Duodenal mucosa (tissue), 2 donors: ENCODE results near the gene ACTN4.
"Not testable (repeated sequence)": the region's sequence is repeated elsewhere in the genome, so short reads cannot be mapped to it uniquely, and the experiment has no call there.

Experiments used
- H3K27ac ChIP-seq: one replicate; pipeline ENCODE4 v1.7.0; 2013; ENCODE audit warnings: low read depth, low read length
- H3K27me3 ChIP-seq, 2 donors: one replicate each; pipeline ENCODE4 v1.7.0; 2013; ENCODE audit warnings: low read length in 2 of 2, control low read depth in 1 of 2; ENCODE audit not compliant: insufficient read depth in 2 of 2, control insufficient read depth in 1 of 2
- H3K36me3 ChIP-seq, 2 donors: one replicate each; pipeline ENCODE4 v1.7.0; 2013; ENCODE audit warnings: low read length in 2 of 2, control low read depth in 1 of 2; ENCODE audit not compliant: insufficient read depth in 2 of 2, control insufficient read depth in 1 of 2
- H3K4me1 ChIP-seq, 2 donors: one replicate each; pipeline ENCODE4 v1.7.0; 2013; ENCODE audit warnings: low read length in 2 of 2, control low read depth in 1 of 2; ENCODE audit not compliant: insufficient read depth in 2 of 2, control insufficient read depth in 1 of 2
- H3K4me3 ChIP-seq, 2 donors: one replicate each; pipeline ENCODE4 v1.7.0; 2013; ENCODE audit warnings: low read length in 2 of 2, low read depth in 1 of 2
- H3K9ac ChIP-seq, 2 donors: one replicate each; pipeline ENCODE4 v1.7.0; 2013; ENCODE audit warnings: low read length in 2 of 2, low read depth in 1 of 2
- H3K9me3 ChIP-seq, 2 donors: one replicate each; pipeline ENCODE4 v1.7.0; 2013; ENCODE audit warnings: low read length in 2 of 2, control low read depth in 1 of 2; ENCODE audit not compliant: control insufficient read depth in 1 of 2

Gene ACTN4

DNA sequence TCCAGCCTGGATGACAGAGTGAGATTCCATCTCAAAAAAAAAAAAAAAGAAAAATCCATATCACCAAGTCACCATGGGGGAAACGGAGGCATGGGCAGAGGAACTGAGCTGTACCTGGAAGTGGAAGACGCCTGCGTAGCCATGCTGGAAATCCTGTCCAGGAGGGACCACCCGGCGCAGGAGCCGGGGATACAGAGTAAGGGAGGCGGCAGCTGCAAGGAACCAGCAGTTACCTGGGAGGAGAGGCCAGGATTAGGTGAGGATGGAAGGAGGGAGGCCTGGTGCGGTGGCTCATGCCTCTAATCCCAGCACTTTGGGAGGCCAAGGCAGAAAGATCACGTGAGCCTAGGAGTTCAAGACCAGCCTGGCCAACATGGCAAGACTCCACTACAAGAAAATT, 94.8 kb downstream of the ACTN4 start:
- no peak overlapping the region for H3K27ac ChIP-seq
- H3K9me3 ChIP-seq = no peaks in the 10 kb centered on the region
- no peak overlapping the region for H3K4me3 ChIP-seq

GRCh38 chr19:38742906-38743305, 95.5 kb downstream of the ACTN4 start:
- Histone ChIP-seq H3K4me1 (no peaks in the 10 kb centered on the region), H3K4me3 (no peak overlapping the region), H3K9me3 (no peaks in the 10 kb centered on the region), H3K36me3 (no peaks in the 10 kb centered on the region), H3K27ac (no peak overlapping the region), H3K27me3 (no peaks in the 10 kb centered on the region), H3K9ac (no peak overlapping the region)

More for the DNA sequence above, 94.8 kb downstream of the ACTN4 start:
- no peak overlapping the region for H3K9ac ChIP-seq
- H3K27me3 ChIP-seq = no peaks in the 10 kb centered on the region
- H3K36me3 ChIP-seq = no peaks in the 10 kb centered on the region
- no peaks in the 10 kb centered on the region for H3K4me1 ChIP-seq

- Histone ChIP-seq H3K27me3 (no peaks in the 10 kb centered on the region), H3K27ac (no peak overlapping the region), H3K36me3 (no peaks in the 10 kb centered on the region), H3K9ac (no peak overlapping the region), H3K9me3 (no peaks in the 10 kb centered on the region), H3K4me1 (no peaks in the 10 kb centered on the region), H3K4me3 (no peak overlapping the region)
These were observed 96.2 kb downstream of the ACTN4 start for GRCh38 chr19:38743394-38744297.

DNA sequence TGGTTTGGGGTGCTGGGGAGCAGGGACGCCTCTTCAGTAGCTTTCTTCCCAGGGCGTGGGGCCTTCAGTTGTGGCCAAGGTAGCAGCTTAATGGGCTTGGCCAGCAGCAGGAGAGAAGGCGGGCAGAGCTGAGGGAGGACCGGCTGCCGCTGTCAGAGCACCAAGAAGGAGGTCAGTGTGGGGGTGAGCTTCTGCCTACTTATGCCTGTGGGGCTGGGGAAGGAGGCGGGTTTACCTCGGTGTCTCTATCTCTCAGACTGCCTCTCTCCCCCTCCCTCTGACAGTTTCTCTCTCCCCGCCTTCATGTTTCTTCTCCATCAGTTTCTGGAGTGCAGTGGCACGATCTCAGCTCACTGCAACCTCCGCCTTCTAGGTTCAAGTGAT, 96.8 kb downstream of the ACTN4 start, which contains the start of gene CAPN12:
Gene CAPN12, minus strand, starts transcription at position 177 of the 384 bp plus-strand sequence. CDS start 309 bp downstream, outside the sequence.
- H3K4me3 ChIP-seq = no peak within 1 kb of the TSS
- H3K9ac ChIP-seq = no peak within 1 kb of the TSS
- H3K36me3 ChIP-seq = no peaks in the 10 kb centered on the region
- no peak within 1 kb of the TSS for H3K27ac ChIP-seq
- H3K4me1 ChIP-seq = no peaks in the 10 kb centered on the region
- H3K27me3 ChIP-seq = no peaks in the 10 kb centered on the region
- H3K9me3 ChIP-seq = no peaks in the 10 kb centered on the region

DNA sequence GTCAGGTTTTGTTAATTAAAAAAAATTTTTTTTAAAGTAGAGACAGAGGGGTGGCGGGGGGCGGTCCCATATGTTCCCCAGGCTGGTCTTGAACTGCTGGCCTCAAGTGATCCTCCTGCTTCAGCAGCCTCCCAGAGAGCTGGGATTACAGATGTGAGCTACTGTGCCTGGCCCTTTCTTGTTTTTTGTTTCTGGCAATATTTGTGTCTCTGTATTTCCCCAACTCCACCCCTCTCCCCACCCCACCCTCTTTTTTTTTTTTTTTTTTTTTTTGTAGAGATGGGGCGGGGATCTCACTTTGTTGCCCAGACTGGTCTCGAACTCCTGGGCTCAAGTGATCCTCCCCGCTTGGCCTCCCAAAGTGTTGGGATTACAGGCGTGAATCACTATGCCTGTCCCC, 97.4 kb downstream of the ACTN4 start:
- Histone ChIP-seq H3K4me3 (no peak overlapping the region), H3K27ac (no peak overlapping the region), H3K4me1 (no peaks in the 10 kb centered on the region), H3K9me3 (no peaks in the 10 kb centered on the region), H3K9ac (no peak overlapping the region), H3K36me3 (no peaks in the 10 kb centered on the region), H3K27me3 (no peaks in the 10 kb centered on the region)

- Histone ChIP-seq H3K4me1 (no peaks in the 10 kb centered on the region), H3K4me3 (no peak overlapping the region), H3K27ac (no peak overlapping the region), H3K36me3 (no peaks in the 10 kb centered on the region), H3K27me3 (no peaks in the 10 kb centered on the region), H3K9me3 (no peaks in the 10 kb centered on the region), H3K9ac (no peak overlapping the region)
These were observed 97.9 kb downstream of the ACTN4 start for GRCh38 chr19:38745316-38745715.

GRCh38 chr19:38753783-38754182, 106.3 kb downstream of the ACTN4 start:
- H3K4me1 ChIP-seq, H3K9ac ChIP-seq, H3K4me3 ChIP-seq, H3K27ac ChIP-seq, H3K9me3 ChIP-seq, H3K36me3 ChIP-seq, H3K27me3 ChIP-seq: not testable (repeated sequence)

DNA sequence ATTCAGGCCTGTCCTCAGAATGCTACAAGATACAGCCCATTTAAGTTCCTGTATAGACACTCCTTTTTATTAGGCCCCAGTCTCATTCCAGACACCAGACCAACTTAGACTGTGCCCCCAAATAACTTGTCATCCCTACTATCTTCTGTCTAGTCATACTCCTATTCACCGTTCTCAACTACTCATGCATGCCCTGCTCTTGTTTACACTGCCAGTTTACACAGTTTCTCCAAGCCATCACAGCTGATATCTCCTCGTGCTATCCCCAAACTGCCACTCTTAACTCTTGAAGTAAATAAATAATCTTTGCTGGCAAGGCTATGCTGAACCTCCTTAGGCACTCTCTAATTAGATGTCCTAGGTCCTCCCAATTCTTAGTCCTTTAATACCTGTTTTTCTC, 106.7 kb downstream of the ACTN4 start:
- not testable (repeated sequence) for H3K36me3 ChIP-seq, H3K4me1 ChIP-seq, H3K27me3 ChIP-seq, H3K4me3 ChIP-seq, H3K9me3 ChIP-seq, H3K27ac ChIP-seq, H3K9ac ChIP-seq

DNA sequence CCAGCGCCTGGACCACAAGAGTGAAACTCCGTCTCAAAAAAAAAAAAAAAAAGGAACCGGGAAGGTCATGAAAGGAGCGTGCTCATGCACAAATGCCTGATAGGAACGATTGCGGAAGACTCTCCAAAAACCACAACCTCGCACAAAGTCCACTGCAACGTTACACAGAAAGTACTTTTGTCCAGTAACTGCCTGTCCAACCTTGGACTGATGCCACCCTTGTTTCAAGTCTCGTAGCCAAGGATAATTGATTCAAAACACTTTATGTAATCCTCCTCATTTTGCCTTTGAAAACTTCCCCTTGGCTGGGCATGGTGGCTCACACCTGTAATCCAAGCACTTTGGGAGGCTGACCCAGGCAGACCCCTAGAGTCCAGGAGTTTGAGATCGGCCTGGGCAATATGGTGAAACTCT, 112.1 kb downstream of the ACTN4 start:
- H3K4me1 ChIP-seq = peaks cover 3 to 4% of the 10 kb centered on the region in 2 donors
- no peak overlapping the region for H3K4me3 ChIP-seq
- peak overlapping the region in 1 of 2 donors; percentile 32 for H3K9ac ChIP-seq
- peak overlapping the region; percentile 50 for H3K27ac ChIP-seq
- no peaks in the 10 kb centered on the region for H3K9me3 ChIP-seq
- H3K27me3 ChIP-seq = no peaks in the 10 kb centered on the region
- no peaks in the 10 kb centered on the region for H3K36me3 ChIP-seq

- not testable (repeated sequence) for H3K4me3 ChIP-seq, H3K9me3 ChIP-seq, H3K4me1 ChIP-seq, H3K27ac ChIP-seq, H3K36me3 ChIP-seq, H3K27me3 ChIP-seq, H3K9ac ChIP-seq
These were observed 113.5 kb downstream of the ACTN4 start for GRCh38 chr19:38760805-38761517.
